K562 (cell line): ENCODE results near the gene NCAPD2. TPM values are rescaled to one million over a fixed set of nuclear protein-coding genes. Genes with fewer than 3 reads are reported as not detected.

Experiments used
- CBX5 ChIP-seq: IDR thresholded peaks from 2 replicates; pipeline ENCODE4 v1.6.1; 2014; ENCODE audit warnings: low read depth, borderline replicate concordance
- EGR1 ChIP-seq: fragments of 450-650 bp; conservative IDR thresholded peaks from 2 replicates; pipeline ENCODE4 v1.6.1; 2017; ENCODE audit warnings: mild to moderate bottlenecking
- GABPB2 ChIP-seq: fragments of 250-450 bp; sonication (Bioruptor Pico); conservative IDR thresholded peaks from 2 replicates; pipeline ENCODE4 v1.5.1; 2021; ENCODE audit warnings: mild to moderate bottlenecking
- GTF2A2 ChIP-seq: IDR thresholded peaks from 2 replicates; pipeline ENCODE4 v1.6.1; 2016; ENCODE audit warnings: mild to moderate bottlenecking, missing genetic modification characterization, missing compliant biosample characterization
- NONO ChIP-seq, 2 experiments: fragments of 200-400 bp in 1 of 2; fragments of 450-650 bp in 1 of 2; formaldehyde crosslinking in 1 of 2; IDR thresholded peaks; 2 replicates each; pipeline ENCODE4 v1.6.1; 2017; ENCODE audit warnings: low read depth in 2 of 2, mild to moderate bottlenecking in 2 of 2, moderate library complexity in 2 of 2, low read length in 1 of 2
- SMARCA4 ChIP-seq: fragments of 450-650 bp; IDR thresholded peaks from 2 replicates; pipeline ENCODE4 v1.6.1; 2016
- STAG1 ChIP-seq: sonication (generic); formaldehyde crosslinking; IDR thresholded peaks from 2 replicates; pipeline ENCODE4 v1.5.0; 2020; ENCODE audit warnings: missing genetic modification reagents, borderline replicate concordance
- ZBED1 ChIP-seq: IDR thresholded peaks from 2 replicates; pipeline ENCODE4 v1.6.1; 2014
- ZKSCAN3 ChIP-seq: fragments of 250-450 bp; sonication (Bioruptor Pico); IDR thresholded peaks from 2 replicates; pipeline ENCODE4 v1.4.0; 2020
- ZNF239 ChIP-seq: fragments of 250-450 bp; sonication (Bioruptor Pico); IDR thresholded peaks from 2 replicates; pipeline ENCODE4 v1.4.0; 2020; ENCODE audit warnings: mild to moderate bottlenecking
- ZNF551 ChIP-seq: fragments of 250-450 bp; sonication (Bioruptor Pico); IDR thresholded peaks from 2 replicates; pipeline ENCODE4 v1.5.0; 2021; ENCODE audit warnings: mild to moderate bottlenecking, moderate library complexity
- polyA plus RNA-seq, 8 experiments: library from polyadenylated mRNA; depleted of rRNA in 4 of 8; stranded (reverse) in 5 of 8; unstranded in 3 of 8; fragments of >200 nt; fragmentation: Nextera tagmentation in 2 of 8; fragmentation: Illumina TruSeq in 1 of 8; extraction: Ambion mirVana in 2 of 8; extraction: Trizol in 1 of 8; gene quantifications; 2 replicates each; pipeline versions ENCODE4 v1.2.1 to v1.2.3, GENCODE V29; 2011 to 2014; ENCODE audit warnings: inconsistent platforms in 1 of 8, missing spikeins in 1 of 8
- total RNA-seq, 7 experiments: library from RNA; depleted of rRNA in 6 of 7; stranded (reverse); fragments of >200 nt in 6 of 7; fragmentation: Illumina TruSeq in 2 of 7; extraction: Trizol in 2 of 7; gene quantifications; 2 replicates each; pipeline versions ENCODE4 v1.2.1 to v1.2.3, GENCODE V29; 2011 to 2021; ENCODE audit warnings: low replicate concordance in 1 of 7
- TF ChIP-seq, protein P1 (sequence below): fragments of 450-650 bp; IDR thresholded peaks from 2 replicates; pipeline ENCODE4 v1.6.1; 2016; ENCODE audit warnings: mild to moderate bottlenecking, moderate library complexity
- TF ChIP-seq, protein P2 (sequence below): fragments of 250-450 bp; sonication (Bioruptor Pico); IDR thresholded peaks from 2 replicates; pipeline ENCODE4 v1.8.0; 2021; ENCODE audit warnings: mild to moderate bottlenecking, moderate library complexity
- TF ChIP-seq, protein P3 (sequence below): sonication (generic); formaldehyde crosslinking; IDR thresholded peaks from 2 replicates; pipeline ENCODE4 v1.8.1; 2023; ENCODE audit warnings: mild to moderate bottlenecking, missing genetic modification reagents

NCAPD2 gene
- total and polyA plus RNA-seq, 9 of the 15 experiments (the other 6 are each of a cell fraction or from before 2014, with no cell fraction given): 16.9 to 93.7 (median 68.3) TPM

DNA sequence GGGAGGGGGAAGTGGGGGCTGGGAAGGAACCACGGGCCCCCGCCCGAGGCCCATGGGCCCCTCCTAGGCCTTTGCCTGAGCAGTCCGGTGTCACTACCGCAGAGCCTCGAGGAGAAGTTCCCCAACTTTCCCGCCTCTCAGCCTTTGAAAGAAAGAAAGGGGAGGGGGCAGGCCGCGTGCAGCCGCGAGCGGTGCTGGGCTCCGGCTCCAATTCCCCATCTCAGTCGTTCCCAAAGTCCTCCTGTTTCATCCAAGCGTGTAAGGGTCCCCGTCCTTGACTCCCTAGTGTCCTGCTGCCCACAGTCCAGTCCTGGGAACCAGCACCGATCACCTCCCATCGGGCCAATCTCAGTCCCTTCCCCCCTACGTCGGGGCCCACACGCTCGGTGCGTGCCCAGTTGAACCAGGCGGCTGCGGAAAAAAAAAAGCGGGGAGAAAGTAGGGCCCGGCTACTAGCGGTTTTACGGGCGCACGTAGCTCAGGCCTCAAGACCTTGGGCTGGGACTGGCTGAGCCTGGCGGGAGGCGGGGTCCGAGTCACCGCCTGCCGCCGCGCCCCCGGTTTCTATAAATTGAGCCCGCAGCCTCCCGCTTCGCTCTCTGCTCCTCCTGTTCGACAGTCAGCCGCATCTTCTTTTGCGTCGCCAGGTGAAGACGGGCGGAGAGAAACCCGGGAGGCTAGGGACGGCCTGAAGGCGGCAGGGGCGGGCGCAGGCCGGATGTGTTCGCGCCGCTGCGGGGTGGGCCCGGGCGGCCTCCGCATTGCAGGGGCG is 40.2 kb downstream of the NCAPD2 start, which contains the start of gene GAPDH (continued):
- TF ChIP-seq, protein P1, sequence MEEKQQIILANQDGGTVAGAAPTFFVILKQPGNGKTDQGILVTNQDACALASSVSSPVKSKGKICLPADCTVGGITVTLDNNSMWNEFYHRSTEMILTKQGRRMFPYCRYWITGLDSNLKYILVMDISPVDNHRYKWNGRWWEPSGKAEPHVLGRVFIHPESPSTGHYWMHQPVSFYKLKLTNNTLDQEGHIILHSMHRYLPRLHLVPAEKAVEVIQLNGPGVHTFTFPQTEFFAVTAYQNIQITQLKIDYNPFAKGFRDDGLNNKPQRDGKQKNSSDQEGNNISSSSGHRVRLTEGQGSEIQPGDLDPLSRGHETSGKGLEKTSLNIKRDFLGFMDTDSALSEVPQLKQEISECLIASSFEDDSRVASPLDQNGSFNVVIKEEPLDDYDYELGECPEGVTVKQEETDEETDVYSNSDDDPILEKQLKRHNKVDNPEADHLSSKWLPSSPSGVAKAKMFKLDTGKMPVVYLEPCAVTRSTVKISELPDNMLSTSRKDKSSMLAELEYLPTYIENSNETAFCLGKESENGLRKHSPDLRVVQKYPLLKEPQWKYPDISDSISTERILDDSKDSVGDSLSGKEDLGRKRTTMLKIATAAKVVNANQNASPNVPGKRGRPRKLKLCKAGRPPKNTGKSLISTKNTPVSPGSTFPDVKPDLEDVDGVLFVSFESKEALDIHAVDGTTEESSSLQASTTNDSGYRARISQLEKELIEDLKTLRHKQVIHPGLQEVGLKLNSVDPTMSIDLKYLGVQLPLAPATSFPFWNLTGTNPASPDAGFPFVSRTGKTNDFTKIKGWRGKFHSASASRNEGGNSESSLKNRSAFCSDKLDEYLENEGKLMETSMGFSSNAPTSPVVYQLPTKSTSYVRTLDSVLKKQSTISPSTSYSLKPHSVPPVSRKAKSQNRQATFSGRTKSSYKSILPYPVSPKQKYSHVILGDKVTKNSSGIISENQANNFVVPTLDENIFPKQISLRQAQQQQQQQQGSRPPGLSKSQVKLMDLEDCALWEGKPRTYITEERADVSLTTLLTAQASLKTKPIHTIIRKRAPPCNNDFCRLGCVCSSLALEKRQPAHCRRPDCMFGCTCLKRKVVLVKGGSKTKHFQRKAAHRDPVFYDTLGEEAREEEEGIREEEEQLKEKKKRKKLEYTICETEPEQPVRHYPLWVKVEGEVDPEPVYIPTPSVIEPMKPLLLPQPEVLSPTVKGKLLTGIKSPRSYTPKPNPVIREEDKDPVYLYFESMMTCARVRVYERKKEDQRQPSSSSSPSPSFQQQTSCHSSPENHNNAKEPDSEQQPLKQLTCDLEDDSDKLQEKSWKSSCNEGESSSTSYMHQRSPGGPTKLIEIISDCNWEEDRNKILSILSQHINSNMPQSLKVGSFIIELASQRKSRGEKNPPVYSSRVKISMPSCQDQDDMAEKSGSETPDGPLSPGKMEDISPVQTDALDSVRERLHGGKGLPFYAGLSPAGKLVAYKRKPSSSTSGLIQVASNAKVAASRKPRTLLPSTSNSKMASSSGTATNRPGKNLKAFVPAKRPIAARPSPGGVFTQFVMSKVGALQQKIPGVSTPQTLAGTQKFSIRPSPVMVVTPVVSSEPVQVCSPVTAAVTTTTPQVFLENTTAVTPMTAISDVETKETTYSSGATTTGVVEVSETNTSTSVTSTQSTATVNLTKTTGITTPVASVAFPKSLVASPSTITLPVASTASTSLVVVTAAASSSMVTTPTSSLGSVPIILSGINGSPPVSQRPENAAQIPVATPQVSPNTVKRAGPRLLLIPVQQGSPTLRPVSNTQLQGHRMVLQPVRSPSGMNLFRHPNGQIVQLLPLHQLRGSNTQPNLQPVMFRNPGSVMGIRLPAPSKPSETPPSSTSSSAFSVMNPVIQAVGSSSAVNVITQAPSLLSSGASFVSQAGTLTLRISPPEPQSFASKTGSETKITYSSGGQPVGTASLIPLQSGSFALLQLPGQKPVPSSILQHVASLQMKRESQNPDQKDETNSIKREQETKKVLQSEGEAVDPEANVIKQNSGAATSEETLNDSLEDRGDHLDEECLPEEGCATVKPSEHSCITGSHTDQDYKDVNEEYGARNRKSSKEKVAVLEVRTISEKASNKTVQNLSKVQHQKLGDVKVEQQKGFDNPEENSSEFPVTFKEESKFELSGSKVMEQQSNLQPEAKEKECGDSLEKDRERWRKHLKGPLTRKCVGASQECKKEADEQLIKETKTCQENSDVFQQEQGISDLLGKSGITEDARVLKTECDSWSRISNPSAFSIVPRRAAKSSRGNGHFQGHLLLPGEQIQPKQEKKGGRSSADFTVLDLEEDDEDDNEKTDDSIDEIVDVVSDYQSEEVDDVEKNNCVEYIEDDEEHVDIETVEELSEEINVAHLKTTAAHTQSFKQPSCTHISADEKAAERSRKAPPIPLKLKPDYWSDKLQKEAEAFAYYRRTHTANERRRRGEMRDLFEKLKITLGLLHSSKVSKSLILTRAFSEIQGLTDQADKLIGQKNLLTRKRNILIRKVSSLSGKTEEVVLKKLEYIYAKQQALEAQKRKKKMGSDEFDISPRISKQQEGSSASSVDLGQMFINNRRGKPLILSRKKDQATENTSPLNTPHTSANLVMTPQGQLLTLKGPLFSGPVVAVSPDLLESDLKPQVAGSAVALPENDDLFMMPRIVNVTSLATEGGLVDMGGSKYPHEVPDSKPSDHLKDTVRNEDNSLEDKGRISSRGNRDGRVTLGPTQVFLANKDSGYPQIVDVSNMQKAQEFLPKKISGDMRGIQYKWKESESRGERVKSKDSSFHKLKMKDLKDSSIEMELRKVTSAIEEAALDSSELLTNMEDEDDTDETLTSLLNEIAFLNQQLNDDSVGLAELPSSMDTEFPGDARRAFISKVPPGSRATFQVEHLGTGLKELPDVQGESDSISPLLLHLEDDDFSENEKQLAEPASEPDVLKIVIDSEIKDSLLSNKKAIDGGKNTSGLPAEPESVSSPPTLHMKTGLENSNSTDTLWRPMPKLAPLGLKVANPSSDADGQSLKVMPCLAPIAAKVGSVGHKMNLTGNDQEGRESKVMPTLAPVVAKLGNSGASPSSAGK: peak; percentile 97
- TF ChIP-seq, protein P2, sequence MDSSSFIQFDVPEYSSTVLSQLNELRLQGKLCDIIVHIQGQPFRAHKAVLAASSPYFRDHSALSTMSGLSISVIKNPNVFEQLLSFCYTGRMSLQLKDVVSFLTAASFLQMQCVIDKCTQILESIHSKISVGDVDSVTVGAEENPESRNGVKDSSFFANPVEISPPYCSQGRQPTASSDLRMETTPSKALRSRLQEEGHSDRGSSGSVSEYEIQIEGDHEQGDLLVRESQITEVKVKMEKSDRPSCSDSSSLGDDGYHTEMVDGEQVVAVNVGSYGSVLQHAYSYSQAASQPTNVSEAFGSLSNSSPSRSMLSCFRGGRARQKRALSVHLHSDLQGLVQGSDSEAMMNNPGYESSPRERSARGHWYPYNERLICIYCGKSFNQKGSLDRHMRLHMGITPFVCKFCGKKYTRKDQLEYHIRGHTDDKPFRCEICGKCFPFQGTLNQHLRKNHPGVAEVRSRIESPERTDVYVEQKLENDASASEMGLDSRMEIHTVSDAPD (CRISPR knock-in tag): no peak
- TF ChIP-seq GABPB2 (CRISPR knock-in tag) (no peak), ZBED1 (no peak), SMARCA4 (no peak), NONO (IDR thresholded peaks at IDR 0.05; ENCODE audit: low read depth in 2 of 2, low read length in 1 of 2) (peak in 1 of 2 experiments; percentile 95; a peak in 2 of 4 replicates), ZKSCAN3 (CRISPR knock-in tag) (no peak), ZNF551 (no peak), CBX5 (no peak), GTF2A2 (tag) (peak; percentile 83), EGR1 (peak; percentile 89), STAG1 (CRISPR knock-in tag) (no peak), ZNF239 (CRISPR knock-in tag) (no peak)
- TF ChIP-seq, protein P3, sequence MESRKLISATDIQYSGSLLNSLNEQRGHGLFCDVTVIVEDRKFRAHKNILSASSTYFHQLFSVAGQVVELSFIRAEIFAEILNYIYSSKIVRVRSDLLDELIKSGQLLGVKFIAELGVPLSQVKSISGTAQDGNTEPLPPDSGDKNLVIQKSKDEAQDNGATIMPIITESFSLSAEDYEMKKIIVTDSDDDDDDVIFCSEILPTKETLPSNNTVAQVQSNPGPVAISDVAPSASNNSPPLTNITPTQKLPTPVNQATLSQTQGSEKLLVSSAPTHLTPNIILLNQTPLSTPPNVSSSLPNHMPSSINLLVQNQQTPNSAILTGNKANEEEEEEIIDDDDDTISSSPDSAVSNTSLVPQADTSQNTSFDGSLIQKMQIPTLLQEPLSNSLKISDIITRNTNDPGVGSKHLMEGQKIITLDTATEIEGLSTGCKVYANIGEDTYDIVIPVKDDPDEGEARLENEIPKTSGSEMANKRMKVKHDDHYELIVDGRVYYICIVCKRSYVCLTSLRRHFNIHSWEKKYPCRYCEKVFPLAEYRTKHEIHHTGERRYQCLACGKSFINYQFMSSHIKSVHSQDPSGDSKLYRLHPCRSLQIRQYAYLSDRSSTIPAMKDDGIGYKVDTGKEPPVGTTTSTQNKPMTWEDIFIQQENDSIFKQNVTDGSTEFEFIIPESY: peak; percentile 84
